ENCODE measurements around the gene CPN2.
A peak's percentile ranks its signal among the peaks of the same experiment; 100 is the strongest.

CPN2 gene

GRCh38 chr3:194327218-194328052, 23.7 kb downstream of the CPN2 start:
- DNase-seq (ENCODE audit: low read depth): no peak

GRCh38 chr3:194326968-194327217, 24.2 kb downstream of the CPN2 start:
- DNase-seq (ENCODE audit: low read depth): no peak

GRCh38 chr3:194326192-194326967, 24.7 kb downstream of the CPN2 start:
- DNase-seq (ENCODE audit: low read depth): no peak

- no peak for DNase-seq (ENCODE audit: low read depth)
Observed at GRCh38 chr3:194325424-194326153, 25.5 kb downstream of the CPN2 start.

DNA sequence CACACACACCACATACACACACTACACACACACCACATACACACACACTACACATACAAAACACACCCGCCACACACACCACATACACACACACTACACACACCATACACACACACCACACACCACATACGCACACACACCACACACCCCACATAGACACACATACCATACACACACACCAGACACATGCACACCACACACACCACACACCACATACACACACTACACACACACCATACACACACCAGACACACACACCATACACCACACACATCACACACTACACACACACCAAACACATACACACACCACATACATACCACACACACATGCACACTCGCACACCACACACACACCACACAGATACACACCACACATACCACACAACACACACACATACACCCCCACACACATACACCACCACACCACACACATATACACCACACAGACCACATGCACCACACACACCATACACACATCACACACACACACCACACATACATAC, 26.3 kb downstream of the CPN2 start:
- DNase-seq (ENCODE audit: low read depth): no peak

- DNase-seq (ENCODE audit: low read depth): no peak
Observed at GRCh38 chr3:194323785-194324735, 27.1 kb downstream of the CPN2 start.

GRCh38 chr3:194322678-194323211, 28.4 kb downstream of the CPN2 start:
- DNase-seq (ENCODE audit: low read depth): no peak

DNA sequence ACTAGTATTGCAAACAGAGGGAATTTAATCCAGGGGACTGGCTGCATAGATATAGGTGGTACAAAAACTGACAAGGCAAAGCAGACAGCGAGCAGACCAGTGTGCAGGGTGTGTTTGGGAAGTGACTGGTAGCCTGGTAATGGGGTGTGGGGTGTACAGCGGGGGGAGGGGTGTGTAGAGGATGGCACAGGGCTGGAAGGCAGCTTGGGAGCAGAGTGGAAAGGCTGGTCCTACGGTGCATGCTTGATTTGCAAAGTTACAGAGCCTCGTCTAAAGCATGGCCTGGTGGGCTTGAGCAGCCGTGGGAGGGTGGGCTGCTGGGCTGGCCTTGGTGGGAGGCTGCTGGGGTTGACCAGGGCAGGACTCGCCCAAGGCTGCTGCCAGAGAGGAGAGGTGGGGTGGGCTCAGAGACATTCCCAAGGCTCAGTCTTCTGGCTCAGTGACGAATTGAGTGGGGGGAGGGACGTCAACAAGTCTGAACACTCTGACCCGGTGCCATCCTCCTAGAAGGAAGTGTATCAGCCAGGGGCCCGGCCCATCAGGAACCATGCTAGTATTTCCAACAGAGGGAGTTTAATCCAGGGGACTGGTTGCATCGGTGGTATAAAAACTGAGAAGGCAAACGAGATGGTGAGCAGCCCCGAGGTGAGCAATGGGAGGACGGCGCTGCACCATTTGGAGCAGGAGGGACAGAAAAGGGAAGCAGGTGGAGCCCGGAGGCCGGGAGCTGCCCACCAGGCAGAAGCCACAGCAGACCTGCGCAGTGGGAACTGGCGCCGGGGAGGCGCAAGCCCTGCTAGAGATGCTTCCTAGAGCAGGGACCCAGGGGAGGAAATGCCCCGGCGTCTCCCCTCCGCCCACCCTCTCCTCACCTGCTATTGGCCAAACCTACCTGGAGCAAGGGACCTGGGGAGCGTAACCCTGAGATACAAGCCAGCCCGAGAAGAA, 29.2 kb downstream of the CPN2 start:
- DNase-seq (ENCODE audit: low read depth): no peak

DNA sequence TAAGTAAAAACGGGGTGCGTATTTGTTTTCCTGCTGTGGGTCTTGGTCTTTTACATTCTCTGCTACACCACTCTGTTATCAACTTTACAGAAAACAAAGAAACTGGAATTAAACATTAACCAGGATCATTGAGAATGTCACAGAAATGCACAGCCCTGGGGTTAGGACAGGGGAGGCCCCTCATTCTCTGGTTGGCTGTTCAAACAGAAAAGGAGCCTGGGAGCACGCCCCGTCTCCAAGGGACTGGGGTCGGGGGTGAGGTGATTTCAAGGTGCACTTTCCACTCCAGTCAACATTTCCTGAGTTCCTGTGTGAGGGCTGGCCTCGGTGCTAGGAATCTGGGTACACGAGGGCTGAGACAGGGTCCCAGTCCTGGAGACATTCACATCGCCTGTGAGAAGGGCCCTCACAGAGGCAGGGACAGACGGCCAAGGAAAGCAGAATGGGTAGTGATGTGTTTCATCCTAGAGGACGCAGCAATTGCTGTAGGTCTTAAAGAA, 30.3 kb downstream of the CPN2 start:
- DNase-seq (ENCODE audit: low read depth): no peak

- DNase-seq (ENCODE audit: low read depth): no peak
Observed at GRCh38 chr3:194320100-194320499, 31.0 kb downstream of the CPN2 start.

DNA sequence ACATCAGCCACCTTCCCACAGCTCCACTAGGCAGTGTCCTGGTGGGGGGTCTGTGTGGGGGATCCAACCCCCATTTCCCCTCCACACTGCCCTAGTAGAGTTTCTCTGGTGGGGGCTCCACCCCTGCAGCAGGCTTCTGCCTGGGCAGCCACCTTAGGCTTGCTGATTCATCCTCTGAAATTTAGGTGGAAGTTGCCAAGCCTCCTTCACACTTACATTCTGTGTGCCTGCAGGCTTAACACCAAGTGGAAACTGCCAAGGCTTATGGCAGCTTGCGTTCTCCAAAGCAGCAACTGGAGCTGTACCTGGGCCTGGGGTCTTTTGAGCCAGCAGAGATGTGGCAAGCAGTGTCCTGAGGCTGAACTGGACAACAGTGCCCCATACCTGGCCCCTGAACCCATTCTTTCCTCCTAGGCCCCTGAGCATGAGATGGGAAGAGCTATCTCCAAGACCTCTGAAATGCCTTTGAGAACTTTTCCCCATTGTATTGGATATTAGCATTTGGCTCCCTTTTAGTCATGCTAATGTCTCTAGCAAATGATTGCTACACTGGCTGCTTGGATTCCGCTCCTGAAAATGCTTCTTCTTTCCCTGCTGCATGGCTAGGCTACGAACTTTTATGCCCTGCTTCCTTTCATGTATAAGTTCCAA, 32.5 kb downstream of the CPN2 start:
- no peak for DNase-seq (ENCODE audit: low read depth)

DNA sequence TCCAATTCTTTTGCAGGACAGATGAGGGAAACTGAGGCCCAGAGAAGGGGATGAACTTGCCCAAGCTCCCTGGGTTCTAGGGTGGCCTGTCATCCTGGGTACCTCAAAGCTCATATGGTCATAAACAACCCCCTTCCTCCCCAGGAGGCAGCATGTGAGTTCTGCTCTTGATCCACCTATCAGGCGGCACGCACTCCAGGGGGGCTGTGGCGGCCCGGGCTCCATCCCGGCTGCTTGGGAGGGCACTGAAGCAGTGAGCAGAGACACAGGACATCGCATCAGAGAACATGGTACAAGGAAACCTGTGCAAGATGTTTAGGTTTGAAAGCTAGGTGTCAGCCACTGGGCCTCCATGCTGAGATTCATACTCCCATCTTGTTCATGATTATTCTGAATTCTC, 34.2 kb downstream of the CPN2 start:
- no peak for DNase-seq (ENCODE audit: low read depth)

DNA sequence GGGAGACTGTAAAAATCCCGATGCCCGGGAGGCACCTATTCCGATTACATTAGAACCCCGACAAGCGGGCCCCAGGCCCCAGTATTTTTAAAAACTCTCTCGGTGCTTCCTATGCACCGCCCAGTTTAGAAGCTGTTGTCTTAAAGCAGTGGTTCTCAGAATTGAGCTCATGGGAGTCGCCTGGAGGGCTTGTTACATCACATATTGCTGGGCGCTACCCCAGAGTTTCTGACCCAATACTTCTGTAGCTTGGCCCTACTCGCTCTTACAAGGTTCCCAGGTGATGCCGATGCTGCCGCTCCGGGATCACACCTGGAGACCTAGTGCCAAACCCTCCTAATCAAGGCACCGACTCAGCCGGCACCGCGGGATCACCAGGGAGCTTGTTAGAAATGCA, 35.2 kb downstream of the CPN2 start:
- DNase-seq (ENCODE audit: low read depth): no peak

DNA sequence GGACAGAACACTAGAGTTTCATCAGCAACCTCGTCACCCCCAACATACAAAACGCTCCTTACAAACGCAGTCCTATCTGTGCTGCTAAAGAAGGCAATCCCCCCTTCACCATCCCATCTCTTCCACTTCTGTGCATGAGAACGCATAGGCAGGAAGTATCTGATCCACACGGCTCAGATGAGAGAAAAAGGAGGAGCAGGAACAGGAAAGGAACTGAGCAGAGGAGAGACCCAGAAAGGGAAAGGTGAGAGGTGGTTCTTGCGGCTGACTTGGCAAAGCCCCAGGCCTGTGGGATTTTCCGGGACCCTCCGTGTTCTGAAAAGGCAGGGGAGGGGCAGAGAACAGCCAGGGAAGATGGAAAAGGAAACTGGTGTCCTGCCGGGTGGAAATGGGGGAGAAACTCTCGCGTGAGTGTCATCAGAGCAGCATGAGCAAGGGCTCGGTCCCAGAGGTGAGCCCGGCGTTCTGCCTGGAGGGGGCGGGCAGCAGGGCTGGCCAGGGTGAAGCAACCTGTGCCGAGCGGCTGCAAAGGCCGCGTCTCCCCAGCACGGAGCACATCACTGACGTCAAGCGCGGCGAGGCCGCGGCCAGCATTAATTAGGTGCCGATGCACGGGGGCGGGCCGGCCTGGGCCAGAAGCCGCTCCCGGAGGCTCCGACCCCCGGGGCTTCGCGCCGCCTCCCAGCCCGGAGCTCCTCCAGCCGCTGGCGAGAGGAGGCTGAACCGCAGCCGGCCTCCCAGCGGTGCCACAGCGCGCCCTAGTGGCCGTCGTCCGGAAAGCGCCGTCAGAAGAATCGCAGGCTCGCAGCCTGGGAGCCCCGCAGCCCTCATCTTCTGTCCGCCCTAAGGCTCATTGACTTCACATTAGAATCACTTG, 35.8 kb downstream of the CPN2 start:
- peak; percentile 71 for DNase-seq (ENCODE audit: low read depth)

DNA sequence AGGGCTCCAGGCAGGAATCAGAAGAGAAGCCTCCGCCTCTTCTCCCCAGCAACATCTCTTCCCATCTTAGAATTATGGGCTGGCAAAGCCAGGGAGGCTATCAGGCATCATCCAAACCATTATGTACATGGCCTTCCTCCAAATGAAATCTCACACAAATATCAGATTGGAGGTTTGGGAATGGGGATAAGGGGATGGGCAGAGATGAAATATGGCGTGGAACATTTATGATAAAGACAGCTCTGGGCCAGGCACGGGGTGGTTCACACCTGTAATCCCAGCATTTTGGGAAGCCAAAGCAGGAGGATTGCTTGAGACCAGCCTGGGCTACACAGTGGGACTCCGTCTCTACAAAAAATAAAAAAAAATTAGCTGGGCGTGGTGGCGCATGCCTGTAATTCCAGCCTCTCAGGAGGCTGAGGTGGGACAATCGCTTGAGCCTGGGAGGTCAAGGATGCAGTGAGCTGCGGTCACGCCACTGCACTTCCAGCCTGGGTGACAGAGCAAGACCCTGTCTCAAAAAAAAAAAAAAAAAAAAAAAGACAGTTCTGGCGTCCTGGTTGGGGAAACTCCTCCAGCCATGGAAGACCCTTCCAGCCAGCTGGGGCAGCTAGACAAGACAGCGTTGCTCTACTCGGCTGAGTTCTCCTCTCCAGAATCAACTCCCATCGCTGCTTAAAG, 36.6 kb downstream of the CPN2 start:
- DNase-seq (ENCODE audit: low read depth): no peak

DNA sequence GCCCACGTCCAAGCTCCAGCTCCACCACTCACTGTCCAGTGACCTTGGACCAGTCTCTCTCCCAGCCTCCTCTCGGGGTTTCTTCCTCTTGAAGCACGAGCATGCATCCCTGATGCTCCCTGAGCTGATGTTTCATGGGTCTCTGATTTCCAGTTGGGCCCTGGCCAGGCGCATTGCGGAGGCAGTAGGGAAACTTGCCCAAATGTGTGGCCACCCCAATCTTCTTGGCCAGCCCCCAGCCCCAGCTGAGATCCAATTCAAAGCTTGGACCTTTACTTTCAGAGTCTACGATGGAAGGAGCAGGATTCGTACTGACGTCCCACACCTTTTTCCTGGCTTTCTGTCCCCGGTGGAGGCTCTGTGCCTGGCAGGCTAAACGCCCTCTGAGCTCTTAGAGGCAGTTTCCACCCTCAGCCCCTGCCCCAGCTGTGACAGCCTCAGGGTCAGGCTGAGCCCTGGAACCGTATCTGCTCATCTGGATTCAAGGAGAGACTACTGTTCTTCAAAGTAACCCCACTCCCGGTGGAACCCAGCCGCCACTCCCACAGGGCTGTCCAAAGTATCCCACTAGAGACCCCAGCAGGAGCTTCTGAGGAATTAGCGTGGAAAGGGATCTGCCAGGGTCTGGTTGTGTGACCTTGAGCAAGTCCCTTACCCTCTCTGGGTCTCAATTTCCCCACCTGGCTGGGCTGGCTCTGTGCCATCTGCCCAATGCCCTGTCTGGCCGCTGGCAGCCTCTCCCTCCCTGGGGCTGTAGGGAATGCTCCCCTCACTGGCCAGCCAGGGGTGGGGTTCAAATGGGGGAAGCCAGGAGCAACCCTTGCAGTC, 37.4 kb downstream of the CPN2 start:
- DNase-seq (ENCODE audit: low read depth): no peak

- DNase-seq (ENCODE audit: low read depth): no peak
Observed at GRCh38 chr3:194312743-194313281, 38.3 kb downstream of the CPN2 start.

Measured in stimulated activated CD8-positive, alpha-beta memory T cell treated with anti-CD3 and anti-CD28 coated beads, Interleukin-7, amount 100 ng/mL, for 24 hours (primary cell).